Testis (tissue), 3 donors: ENCODE results near the gene STYK1. TPM values are rescaled to one million over a fixed set of nuclear protein-coding genes. Genes with fewer than 3 reads are reported as not detected.

Experiments
- DNase-seq: peaks from one replicate; pipeline ENCODE4 v3.0.0-alpha.2; 2019
- H3K27ac ChIP-seq, 2 donors: fragments of 200-600 bp; sonication (generic); one replicate each; pipeline ENCODE4 v1.5.1; 2019
- H3K27me3 ChIP-seq: fragments of 200-600 bp; sonication (generic); one replicate; pipeline ENCODE4 v1.5.1; 2019
- H3K36me3 ChIP-seq: fragments of 200-600 bp; sonication (generic); one replicate; pipeline ENCODE4 v1.5.1; 2017; ENCODE audit warnings: low read depth; ENCODE audit errors: missing control alignments
- H3K4me1 ChIP-seq: fragments of 200-600 bp; sonication (generic); one replicate; pipeline ENCODE4 v1.5.1; 2019
- H3K4me3 ChIP-seq, 2 donors: fragments of 200-600 bp; sonication (generic); one replicate each; pipeline ENCODE4 v1.5.1; 2017 to 2019
- H3K9me3 ChIP-seq: fragments of 200-600 bp; sonication (generic); one replicate; pipeline ENCODE4 v1.5.1; 2017
- POLR2A ChIP-seq: fragments of 450-650 bp; IDR thresholded peaks from one replicate; pipeline ENCODE4 v1.6.1; 2017; ENCODE audit warnings: antibody characterized with exemption, mild to moderate bottlenecking, moderate library complexity
- WGBS, 2 donors: methylation state at CpG; one replicate each; pipeline ENCODE4 v1.1.5; 2018; 5-methylcytosine and 5-hydroxymethylcytosine counted together
- intact Hi-C: fragments of 100-400 bp; cut with DNase I; formaldehyde crosslinking; loops from one replicate; pipeline ENCODE4 v1.15.1; 2023; ENCODE audit warnings: low total_unique reads
- polyA plus RNA-seq: library from polyadenylated mRNA; stranded (reverse); fragments of 350-450 nt; fragmentation: Illumina TruSeq; extraction: RNeasy Lipid Tissue Mini Kit (QIAGEN cat#74804); gene quantifications from one replicate; pipeline ENCODE4 v1.2.3, GENCODE V29; 2014; ENCODE audit warnings: low read depth, low replicate concordance; ENCODE audit not compliant: insufficient read depth
- total RNA-seq, 2 donors: library from RNA; depleted of rRNA; stranded (reverse); fragments of >200 nt; gene quantifications; one replicate each; pipeline ENCODE4 v1.2.3, GENCODE V29; 2016
- TF ChIP-seq, protein P1 (sequence below), 3 experiments: fragments of 450-650 bp in 2 of 3; fragments of 200-600 bp in 1 of 3; sonication (generic) in 1 of 3; IDR thresholded peaks; one replicate each; pipeline ENCODE4 v1.5.1; 2016 to 2019; ENCODE audit warnings: antibody characterized with exemption in 3 of 3, mild to moderate bottlenecking in 2 of 3, moderate library complexity in 1 of 3

STYK1 gene
- total and polyA plus RNA-seq, 3 donors from 2014 or later: 0.24 to 0.50 (median 0.26) TPM

DNA sequence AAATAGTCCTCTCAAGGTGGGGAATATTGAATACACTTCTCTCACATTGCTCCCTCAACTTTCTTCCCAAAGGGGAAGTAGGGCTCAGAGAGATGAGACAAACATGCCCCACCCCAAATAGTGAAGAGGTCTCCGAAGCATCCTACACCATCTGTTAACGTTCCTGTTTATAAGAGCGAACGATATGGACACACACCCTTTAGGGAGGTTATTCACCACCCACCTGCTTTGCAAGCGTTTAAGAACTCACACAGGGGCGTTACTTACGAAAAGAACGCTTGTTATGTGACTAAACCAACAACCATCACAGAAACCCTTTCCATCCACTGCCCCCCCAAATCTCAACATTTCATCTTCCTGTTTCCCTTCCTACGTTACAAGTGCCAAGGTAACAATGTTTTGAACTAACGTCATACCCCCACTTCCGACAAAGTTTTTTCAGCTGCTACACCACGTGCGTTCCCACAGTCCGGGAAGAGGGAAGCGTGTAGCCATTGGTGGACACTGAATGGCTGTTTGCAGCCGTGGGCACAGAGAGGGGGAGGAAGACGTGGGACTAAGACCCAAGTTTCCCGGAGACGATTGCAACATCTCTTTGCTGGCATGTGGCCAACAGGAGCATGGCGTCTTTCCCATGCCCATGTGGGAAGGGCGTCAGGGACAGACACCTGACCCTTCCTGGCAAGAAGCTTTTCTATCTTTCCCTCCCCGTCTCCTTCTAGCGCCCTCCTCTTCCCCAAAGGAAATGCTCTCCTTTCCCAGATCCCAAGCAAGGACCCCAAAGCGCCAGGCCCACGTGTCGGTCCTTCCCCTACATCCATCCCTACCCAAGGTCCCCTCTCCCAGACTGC is 48.0 kb upstream of the STYK1 start:
- Histone ChIP-seq H3K4me1 (peaks cover 36% of the 10 kb centered on the region), H3K27me3 (no peaks in the 10 kb centered on the region), H3K36me3 (no peaks in the 10 kb centered on the region), H3K27ac (peak overlapping the region; percentile 94 to 98), H3K9me3 (no peaks in the 10 kb centered on the region), H3K4me3 (peak overlapping the region; percentile 83 to 84)
- intact Hi-C loops: loop anchor here (10.0 kb wide), 1 partner anchor 107 kb away; the partner anchor contains the start of gene MAGOHB
- 0 to 1% methylated on average over 26 of the region's 26 CpGs for WGBS, 2 donors
- no peak for TF ChIP-seq POLR2A
- TF ChIP-seq, protein P1, sequence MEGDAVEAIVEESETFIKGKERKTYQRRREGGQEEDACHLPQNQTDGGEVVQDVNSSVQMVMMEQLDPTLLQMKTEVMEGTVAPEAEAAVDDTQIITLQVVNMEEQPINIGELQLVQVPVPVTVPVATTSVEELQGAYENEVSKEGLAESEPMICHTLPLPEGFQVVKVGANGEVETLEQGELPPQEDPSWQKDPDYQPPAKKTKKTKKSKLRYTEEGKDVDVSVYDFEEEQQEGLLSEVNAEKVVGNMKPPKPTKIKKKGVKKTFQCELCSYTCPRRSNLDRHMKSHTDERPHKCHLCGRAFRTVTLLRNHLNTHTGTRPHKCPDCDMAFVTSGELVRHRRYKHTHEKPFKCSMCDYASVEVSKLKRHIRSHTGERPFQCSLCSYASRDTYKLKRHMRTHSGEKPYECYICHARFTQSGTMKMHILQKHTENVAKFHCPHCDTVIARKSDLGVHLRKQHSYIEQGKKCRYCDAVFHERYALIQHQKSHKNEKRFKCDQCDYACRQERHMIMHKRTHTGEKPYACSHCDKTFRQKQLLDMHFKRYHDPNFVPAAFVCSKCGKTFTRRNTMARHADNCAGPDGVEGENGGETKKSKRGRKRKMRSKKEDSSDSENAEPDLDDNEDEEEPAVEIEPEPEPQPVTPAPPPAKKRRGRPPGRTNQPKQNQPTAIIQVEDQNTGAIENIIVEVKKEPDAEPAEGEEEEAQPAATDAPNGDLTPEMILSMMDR (IDR thresholded peaks at IDR 0.05): no peak
- DNase-seq: peak; percentile 95

DNA sequence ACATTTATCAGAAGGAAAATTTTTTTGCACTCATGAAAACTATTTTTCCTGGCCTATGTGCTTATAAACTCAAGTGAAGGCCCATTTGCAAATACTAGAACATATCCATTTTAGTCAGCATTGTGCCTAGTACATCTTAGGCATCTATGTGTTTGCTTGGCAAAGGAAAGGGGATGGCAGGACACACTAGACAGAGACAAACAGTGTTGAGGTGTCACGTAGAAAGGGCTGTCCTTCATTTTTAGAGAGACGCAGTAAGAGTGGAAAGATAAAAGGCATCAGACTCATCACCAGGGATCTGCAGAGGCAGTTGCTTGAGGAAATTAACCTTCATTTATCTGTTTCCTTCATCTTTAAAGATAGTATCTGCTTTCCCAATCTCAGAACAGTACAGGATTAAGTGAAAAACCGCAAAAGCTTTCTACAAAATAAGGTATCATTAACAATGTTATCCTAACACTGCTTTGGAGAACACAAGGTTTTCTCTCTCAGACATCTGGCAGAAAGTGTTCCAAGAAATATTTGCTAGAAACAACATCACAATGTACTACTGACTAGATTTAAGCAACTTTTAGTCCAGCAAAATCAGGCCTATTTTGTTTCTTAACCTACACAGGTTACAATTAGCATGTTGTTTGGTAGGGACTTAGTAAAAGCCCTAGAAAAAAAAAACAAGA is 47.3 kb upstream of the STYK1 start:
- Histone ChIP-seq H3K9me3 (no peaks in the 10 kb centered on the region), H3K36me3 (no peaks in the 10 kb centered on the region), H3K4me1 (peaks cover 43% of the 10 kb centered on the region), H3K4me3 (peak overlapping the region; percentile 83 to 84), H3K27ac (peak overlapping the region; percentile 94 to 98), H3K27me3 (no peaks in the 10 kb centered on the region)
- DNase-seq: no peak
- intact Hi-C loops: loop anchor here (10.0 kb wide), 1 partner anchor 106 kb away; the partner anchor contains the start of gene MAGOHB
- TF ChIP-seq, protein P1 (IDR thresholded peaks at IDR 0.05): no peak
- no peak for TF ChIP-seq POLR2A
- 4 to 7% methylated on average over 3 of the region's 3 CpGs for WGBS, 2 donors

DNA sequence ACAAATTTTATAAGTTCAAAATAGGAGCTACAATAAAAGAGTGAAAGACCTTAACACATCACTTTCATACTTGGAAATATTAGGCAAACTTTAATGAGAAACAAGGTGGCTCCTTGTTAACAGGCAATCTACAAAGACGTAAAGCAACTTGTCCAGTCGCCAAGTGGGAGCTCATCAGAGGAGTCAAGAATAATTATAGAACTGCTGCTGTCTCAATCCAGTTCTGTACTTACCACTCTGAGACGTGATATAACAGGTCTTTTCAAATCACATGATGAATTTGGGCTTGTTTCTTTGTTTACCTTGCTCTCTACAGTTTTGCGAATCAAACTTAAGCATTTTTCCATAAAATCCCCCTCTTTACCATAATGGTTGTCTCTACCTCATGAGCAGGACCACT is 45.6 kb upstream of the STYK1 start:
- intact Hi-C loops: no loop called here
- no peak for TF ChIP-seq POLR2A
- TF ChIP-seq, protein P1 (IDR thresholded peaks at IDR 0.05): no peak
- H3K27me3 ChIP-seq: no peaks in the 10 kb centered on the region
- 45 to 54% methylated on average over 4 of the region's 4 CpGs for WGBS, 2 donors
- peak overlapping the region in 1 of 2 donors; percentile 98 for H3K27ac ChIP-seq
- H3K9me3 ChIP-seq: no peaks in the 10 kb centered on the region
- no peak overlapping the region for H3K4me3 ChIP-seq
- no peaks in the 10 kb centered on the region for H3K36me3 ChIP-seq
- peaks cover 43% of the 10 kb centered on the region for H3K4me1 ChIP-seq
- DNase-seq: peak; percentile 58

DNA sequence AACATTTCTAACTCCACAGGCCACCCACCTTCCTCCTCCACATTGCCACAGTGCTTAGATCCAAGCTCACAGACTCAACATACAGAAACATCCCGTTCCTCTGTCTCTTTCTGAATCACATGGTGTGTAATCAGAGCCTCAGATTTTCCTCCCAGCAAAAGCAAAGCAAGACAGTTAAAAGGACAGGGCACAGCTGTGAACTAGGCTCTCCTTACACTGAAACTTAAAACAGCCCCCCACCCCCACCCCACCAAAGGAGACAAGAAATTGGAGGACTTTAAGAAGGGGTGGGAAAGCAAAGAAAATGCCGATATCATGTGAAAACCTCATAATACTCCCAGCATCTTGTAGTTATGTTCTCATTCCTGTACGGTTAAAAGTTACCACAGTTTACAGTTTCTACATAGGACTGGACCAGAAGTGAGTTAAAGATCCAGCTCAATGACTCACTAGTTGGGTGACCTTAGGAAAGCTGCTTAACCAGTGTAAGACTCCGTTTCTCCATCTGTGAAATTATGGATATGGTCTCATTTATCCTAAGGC is 44.5 kb upstream of the STYK1 start:
- Histone ChIP-seq H3K9me3 (no peaks in the 10 kb centered on the region), H3K4me1 (peaks cover 43% of the 10 kb centered on the region), H3K27me3 (no peaks in the 10 kb centered on the region), H3K36me3 (no peaks in the 10 kb centered on the region), H3K4me3 (no peak overlapping the region), H3K27ac (peak overlapping the region; percentile 52 to 70)
- intact Hi-C loops: no loop called here
- TF ChIP-seq, protein P1 (IDR thresholded peaks at IDR 0.05): no peak
- no peak for TF ChIP-seq POLR2A
- 41 to 50% methylated on average over 4 of the region's 4 CpGs for WGBS, 2 donors
- peak; percentile 16 for DNase-seq
